ENCODE data around the gene URB1.

The URB1 gene

DNA sequence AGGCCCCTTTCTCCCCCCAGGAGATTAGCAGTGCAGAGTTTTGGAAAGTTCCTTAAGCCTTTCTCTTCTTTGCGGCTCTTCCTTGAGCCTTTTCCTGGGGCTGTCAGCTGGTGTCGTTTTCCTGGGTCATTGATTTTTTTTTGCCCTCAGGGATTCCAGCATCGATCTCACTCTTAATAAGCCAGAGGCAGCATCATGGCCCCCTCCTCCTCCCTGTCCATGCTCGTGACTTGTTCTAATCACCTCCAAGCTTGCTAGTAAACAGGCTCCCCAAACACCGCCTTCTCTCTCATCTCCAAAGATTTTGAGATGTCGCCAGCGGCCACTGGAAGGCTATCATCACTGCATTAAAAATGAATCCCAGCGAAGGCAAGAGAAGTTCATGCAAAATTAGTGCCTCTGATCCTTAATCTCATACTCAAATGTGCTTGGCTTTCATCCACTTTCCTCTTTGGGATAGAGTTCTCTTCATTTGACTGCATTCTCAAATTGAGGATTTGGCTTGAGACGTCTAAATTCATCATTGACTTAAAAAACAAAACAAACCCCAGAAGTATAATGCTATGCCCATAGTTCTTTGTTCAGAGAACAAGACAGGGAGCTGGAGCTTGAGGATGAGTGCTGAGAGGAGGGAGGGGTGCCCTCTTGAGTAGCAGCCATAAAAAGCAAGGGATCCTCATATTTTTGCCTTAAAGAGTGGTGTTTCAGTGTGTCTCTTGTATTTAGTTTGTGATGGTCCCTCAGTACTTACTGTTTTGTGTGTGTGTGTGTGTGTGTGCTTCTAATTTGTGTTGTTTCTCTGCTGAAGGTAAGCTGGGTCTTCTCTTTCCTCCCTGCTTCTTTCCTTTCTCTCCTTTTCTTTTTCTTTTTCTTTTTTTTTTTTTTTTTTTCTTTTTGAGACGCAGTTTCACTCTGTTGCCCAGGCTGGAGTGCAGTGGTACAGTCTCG is 22.9 kb upstream of the URB1 start:
- TF ChIP-seq, protein P1, sequence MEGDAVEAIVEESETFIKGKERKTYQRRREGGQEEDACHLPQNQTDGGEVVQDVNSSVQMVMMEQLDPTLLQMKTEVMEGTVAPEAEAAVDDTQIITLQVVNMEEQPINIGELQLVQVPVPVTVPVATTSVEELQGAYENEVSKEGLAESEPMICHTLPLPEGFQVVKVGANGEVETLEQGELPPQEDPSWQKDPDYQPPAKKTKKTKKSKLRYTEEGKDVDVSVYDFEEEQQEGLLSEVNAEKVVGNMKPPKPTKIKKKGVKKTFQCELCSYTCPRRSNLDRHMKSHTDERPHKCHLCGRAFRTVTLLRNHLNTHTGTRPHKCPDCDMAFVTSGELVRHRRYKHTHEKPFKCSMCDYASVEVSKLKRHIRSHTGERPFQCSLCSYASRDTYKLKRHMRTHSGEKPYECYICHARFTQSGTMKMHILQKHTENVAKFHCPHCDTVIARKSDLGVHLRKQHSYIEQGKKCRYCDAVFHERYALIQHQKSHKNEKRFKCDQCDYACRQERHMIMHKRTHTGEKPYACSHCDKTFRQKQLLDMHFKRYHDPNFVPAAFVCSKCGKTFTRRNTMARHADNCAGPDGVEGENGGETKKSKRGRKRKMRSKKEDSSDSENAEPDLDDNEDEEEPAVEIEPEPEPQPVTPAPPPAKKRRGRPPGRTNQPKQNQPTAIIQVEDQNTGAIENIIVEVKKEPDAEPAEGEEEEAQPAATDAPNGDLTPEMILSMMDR (IDR thresholded peaks at IDR 0.05; ENCODE audit: insufficient read depth, low read depth, low read length, missing control alignments) = no peak
- H3K4me3 ChIP-seq (ENCODE audit: low read depth, low read length) = no peak overlapping the region
- DNase-seq (ENCODE audit: low read depth) = no peak

DNA sequence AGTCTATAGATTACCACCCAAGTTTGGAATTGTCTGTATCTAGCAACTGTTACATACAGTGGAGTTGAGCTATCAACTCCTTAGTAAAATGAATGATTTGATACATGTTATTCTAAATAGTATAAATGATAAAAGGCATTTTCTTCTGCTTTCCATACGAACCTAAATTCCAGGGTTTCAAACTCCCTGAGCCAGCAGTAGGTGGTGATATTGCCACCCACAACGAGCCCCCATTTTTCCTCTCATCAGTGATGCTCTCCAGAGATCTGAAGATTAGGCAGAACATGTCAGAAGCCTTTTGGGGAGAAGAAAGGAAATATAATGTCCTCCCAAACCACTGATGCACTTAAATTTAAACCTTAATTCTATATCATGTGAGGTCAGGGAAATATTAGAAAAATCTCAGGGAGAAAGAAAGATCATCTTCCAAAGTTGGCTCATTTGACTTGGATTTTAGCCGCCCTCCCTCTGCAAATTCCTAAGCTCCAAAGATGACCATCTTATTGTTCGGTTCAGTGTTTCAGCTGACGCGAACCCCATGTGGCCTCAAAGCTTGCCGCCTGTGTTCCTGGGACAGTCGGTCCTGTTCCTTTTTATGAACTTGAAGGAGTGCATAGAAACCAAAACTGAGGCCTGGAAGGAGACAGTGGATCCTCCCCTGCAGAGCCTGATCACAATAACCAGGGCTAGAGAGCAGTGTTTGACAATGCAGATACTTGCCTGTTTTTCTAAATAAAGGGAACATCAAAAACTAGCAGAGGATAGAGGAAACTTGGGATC is 22.0 kb upstream of the URB1 start:
- TF ChIP-seq, protein P1 (IDR thresholded peaks at IDR 0.05; ENCODE audit: insufficient read depth, low read depth, low read length, missing control alignments) = no peak
- H3K4me3 ChIP-seq (ENCODE audit: low read depth, low read length) = no peak overlapping the region
- DNase-seq (ENCODE audit: low read depth) = no peak

DNA sequence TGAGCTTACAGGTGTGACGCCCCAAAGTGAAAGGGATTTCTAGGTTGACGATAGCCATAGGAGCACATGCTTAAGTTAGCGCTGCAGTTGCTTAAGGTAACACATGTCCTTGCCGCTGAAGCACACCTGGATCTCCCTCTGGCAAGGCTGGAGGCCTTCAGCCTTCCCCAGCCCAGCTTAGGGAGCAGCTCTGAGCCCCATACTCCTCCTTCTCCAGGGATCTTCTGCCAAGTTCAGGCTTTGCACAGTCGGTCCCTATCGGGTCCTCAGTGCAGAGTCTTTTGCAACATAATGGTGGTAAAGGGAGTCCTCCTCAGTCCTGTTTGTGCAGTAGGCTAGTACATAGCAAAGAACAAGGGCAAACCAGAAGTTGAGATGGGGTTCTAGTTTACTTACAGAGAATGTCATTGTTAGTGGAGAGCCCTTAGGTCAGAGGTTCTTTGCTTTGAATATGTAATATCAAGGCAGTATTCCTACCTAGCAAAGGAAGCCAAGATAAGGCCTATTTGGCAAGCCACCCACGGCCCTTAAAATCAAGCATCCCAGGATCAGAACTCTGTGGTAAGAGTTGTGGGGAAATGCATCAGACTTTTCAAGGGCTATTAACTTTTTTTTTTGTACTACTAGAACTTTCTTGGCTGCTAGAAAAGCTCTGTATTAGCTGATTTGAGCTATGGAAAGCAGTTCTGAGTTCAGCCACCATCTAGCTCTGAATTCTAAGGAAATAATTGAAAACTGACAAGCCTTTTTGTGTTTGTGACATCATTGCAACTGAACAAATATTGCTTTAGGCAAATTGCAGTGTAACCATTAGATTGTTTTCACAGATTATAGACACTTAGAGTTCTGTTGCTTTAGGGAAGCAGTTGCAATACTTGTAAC is 21.1 kb upstream of the URB1 start:
- DNase-seq (ENCODE audit: low read depth) = no peak
- H3K4me3 ChIP-seq (ENCODE audit: low read depth, low read length) = no peak overlapping the region
- TF ChIP-seq, protein P1 (IDR thresholded peaks at IDR 0.05; ENCODE audit: insufficient read depth, low read depth, low read length, missing control alignments) = no peak

DNA sequence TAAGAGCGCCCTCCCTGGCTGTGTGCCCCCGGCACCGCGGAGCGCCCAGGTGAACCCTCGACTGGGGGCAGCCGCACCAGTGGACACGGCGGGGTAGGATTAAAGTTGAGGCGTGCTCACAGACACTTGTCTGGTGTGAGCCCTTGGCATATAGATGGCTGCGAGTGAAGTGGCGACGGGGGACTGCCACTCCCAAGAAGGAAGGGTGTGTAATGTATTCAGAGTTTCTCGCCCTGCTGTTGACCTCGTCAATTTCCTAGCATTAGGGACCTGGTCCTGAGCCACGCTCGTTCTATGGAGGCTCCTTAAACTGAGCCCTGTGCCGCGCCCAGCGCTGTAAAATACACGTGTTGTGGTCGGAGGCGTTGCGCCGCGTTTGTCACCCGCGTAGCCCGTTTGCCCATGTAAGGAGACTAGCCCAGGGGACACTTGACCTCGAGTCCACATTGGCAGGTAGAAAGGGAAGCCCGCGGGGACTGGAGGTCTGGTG is 20.2 kb upstream of the URB1 start:
- TF ChIP-seq, protein P1 (IDR thresholded peaks at IDR 0.05; ENCODE audit: insufficient read depth, low read depth, low read length, missing control alignments) = no peak
- H3K4me3 ChIP-seq (ENCODE audit: low read depth, low read length) = no peak overlapping the region

DNA sequence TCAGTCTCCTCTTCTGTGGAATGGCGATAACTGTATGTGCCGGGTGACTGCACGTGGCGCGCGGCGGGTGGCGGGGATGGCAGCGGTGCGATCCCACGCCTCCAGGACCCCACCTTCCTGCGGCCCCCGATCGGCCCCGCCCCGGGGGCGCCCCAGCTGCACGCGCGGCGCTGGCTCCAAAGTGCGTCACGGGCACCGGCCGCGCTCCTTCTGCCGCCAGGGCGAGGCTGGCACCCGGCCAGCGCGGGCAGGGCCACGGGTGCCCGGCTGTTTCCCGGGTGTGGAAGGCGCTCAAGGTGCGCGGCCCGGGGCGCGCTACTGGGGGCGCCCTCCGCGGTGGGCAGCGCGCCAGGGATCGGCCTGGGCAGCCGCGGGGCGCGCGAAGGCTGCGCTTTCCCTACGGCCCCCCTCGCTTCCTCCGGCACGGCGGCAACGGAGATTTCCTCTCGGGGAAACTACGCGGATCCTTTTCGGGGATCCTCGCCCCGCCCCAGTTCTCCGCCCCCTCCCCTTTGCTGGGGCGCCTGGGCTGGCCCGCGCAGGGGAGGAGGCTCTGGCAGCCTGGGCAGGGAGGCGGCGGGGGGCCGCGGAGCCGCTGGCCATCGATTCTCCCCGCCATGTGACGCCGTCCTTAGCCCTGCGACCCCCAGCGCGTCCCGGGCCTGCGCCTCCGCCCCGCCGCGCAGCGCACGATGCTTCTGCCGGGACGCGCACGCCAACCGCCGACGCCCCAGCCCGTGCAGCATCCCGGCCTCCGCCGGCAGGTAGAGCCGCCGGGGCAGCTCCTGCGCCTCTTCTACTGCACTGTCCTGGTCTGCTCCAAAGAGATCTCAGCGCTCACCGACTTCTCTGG is 19.6 kb upstream of the URB1 start, which contains the start of gene EVA1C:
TSS of gene EVA1C (plus strand) at position 545 of the 853 bp plus-strand sequence. CDS start at position 693, 148 bp downstream.
- no peak for DNase-seq (ENCODE audit: low read depth)
- H3K4me3 ChIP-seq (ENCODE audit: low read depth, low read length) = peak within 1 kb of the TSS; percentile 31
- TF ChIP-seq, protein P1 (IDR thresholded peaks at IDR 0.05; ENCODE audit: insufficient read depth, low read depth, low read length, missing control alignments) = no peak

More for the DNA sequence above, 20.2 kb upstream of the URB1 start:
- DNase-seq (ENCODE audit: low read depth) = no peak
